ENCODE measurements around the gene DEXI.

Gene DEXI

GRCh38 chr16:10919003-10919351 is 23.3 kb downstream of the DEXI start:
- POLR2A ChIA-PET = interaction anchor here (0.5 to 0.9 kb wide), 2 partner anchors 149 to 175 kb away, joined by 3 read pairs; partner anchors contain the start of gene NUBP1
- Histone ChIP-seq H3K4me3 (ENCODE audit: low read depth, low read length) (no peak overlapping the region), H3K4me1 (ENCODE audit: control insufficient read depth, insufficient read depth, low read length) (no peaks in the 10 kb centered on the region), H3K27ac (ENCODE audit: extremely low read depth, low read depth, low read length) (no peak overlapping the region), H3K36me3 (ENCODE audit: control insufficient read depth in 2 of 2, insufficient read depth in 1 of 2, low read length in 2 of 2) (no peaks in the 10 kb centered on the region), H3K9me3 (ENCODE audit: control insufficient read depth, insufficient read depth, low read depth, low read length) (no peaks in the 10 kb centered on the region)
- TF ChIP-seq ZNF24 (tag by site-specific recombination; IDR thresholded peaks at IDR 0.05) (no peak), ZNF274 (IDR thresholded peaks at IDR 0.05; ENCODE audit: low read length) (no peak), ZNF274 (tag by site-specific recombination; IDR thresholded peaks at IDR 0.05; ENCODE audit: borderline replicate concordance) (no peak), YY2 (tag by site-specific recombination; IDR thresholded peaks at IDR 0.05) (no peak), ZNF514 (tag by site-specific recombination; IDR thresholded peaks at IDR 0.05) (no peak), ZNF157 (tag by site-specific recombination; IDR thresholded peaks at IDR 0.05) (no peak), ZNF174 (tag by site-specific recombination; IDR thresholded peaks at IDR 0.05) (no peak), ZBTB17 (tag by site-specific recombination; IDR thresholded peaks at IDR 0.05) (peak; percentile 79)
- TF ChIP-seq, protein P1, sequence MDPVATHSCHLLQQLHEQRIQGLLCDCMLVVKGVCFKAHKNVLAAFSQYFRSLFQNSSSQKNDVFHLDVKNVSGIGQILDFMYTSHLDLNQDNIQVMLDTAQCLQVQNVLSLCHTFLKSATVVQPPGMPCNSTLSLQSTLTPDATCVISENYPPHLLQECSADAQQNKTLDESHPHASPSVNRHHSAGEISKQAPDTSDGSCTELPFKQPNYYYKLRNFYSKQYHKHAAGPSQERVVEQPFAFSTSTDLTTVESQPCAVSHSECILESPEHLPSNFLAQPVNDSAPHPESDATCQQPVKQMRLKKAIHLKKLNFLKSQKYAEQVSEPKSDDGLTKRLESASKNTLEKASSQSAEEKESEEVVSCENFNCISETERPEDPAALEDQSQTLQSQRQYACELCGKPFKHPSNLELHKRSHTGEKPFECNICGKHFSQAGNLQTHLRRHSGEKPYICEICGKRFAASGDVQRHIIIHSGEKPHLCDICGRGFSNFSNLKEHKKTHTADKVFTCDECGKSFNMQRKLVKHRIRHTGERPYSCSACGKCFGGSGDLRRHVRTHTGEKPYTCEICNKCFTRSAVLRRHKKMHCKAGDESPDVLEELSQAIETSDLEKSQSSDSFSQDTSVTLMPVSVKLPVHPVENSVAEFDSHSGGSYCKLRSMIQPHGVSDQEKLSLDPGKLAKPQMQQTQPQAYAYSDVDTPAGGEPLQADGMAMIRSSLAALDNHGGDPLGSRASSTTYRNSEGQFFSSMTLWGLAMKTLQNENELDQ (tag by site-specific recombination; IDR thresholded peaks at IDR 0.05; ENCODE audit: low read depth) = no peak
- CTCF ChIA-PET = interaction anchor here (0.6 to 3.1 kb wide), 18 partner anchors 10 to 1662 kb away, joined by 3 to 22 read pairs (median 4); no protein-coding TSS in a partner anchor

DNA sequence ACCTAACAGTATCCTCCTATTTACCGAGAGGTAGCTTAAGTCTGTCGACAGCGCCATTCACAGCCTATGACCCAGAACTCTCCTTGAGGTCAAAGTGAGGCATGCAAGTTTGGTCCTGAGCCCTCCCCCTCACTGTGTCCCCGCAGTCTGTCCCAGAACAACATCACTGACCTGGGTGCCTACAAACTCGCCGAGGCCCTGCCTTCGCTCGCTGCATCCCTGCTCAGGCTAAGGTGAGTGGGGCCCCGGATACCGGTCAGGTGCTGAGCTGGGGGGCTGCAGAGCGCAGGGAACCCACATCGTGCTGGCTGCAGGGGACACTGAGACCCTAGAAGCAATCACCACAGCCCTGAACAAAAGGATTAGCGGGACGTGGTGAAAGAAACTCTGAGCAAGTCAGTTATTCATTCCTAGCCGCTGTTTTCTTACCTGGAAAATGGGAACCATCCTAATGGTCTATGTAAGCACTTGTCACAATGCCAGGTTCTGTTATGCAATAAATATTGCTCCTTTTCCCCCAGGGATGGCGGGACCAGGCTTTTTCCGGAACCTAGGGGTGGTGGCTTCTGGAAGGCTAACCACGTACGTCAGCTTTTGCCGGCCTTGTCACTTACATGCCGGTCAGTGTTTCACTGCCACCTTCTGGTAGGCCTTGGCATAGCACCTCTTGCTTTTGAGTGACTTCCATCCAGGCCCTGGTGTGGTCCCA is 23.8 kb downstream of the DEXI start:
- H3K27ac ChIP-seq (ENCODE audit: extremely low read depth, low read depth, low read length) = no peak overlapping the region
- H3K36me3 ChIP-seq (ENCODE audit: control insufficient read depth in 2 of 2, insufficient read depth in 1 of 2, low read length in 2 of 2) = no peaks in the 10 kb centered on the region
- no peaks in the 10 kb centered on the region for H3K9me3 ChIP-seq (ENCODE audit: control insufficient read depth, insufficient read depth, low read depth, low read length)
- H3K4me1 ChIP-seq (ENCODE audit: control insufficient read depth, insufficient read depth, low read length) = no peaks in the 10 kb centered on the region
- CTCF ChIA-PET = interaction anchor here (0.5 to 3.1 kb wide), 25 partner anchors 9 to 1663 kb away, joined by 3 to 22 read pairs (median 3); no protein-coding TSS in a partner anchor
- H3K4me3 ChIP-seq (ENCODE audit: low read depth, low read length) = no peak overlapping the region
- POLR2A ChIA-PET = interaction anchor here (0.5 to 0.9 kb wide), 2 partner anchors 148 to 175 kb away, joined by 3 read pairs; partner anchors contain the start of gene NUBP1
- TF ChIP-seq ZNF514 (tag by site-specific recombination; IDR thresholded peaks at IDR 0.05) = no peak
- no peak for TF ChIP-seq ZBTB48 (tag by site-specific recombination; IDR thresholded peaks at IDR 0.05)
- TF ChIP-seq ZNF660 (tag by site-specific recombination; IDR thresholded peaks at IDR 0.05) = peak; percentile 54; the same call in 1 of the 2 replicates
- TF ChIP-seq ZNF837 (tag by site-specific recombination; IDR thresholded peaks at IDR 0.05) = no peak
- TF ChIP-seq, protein P2, sequence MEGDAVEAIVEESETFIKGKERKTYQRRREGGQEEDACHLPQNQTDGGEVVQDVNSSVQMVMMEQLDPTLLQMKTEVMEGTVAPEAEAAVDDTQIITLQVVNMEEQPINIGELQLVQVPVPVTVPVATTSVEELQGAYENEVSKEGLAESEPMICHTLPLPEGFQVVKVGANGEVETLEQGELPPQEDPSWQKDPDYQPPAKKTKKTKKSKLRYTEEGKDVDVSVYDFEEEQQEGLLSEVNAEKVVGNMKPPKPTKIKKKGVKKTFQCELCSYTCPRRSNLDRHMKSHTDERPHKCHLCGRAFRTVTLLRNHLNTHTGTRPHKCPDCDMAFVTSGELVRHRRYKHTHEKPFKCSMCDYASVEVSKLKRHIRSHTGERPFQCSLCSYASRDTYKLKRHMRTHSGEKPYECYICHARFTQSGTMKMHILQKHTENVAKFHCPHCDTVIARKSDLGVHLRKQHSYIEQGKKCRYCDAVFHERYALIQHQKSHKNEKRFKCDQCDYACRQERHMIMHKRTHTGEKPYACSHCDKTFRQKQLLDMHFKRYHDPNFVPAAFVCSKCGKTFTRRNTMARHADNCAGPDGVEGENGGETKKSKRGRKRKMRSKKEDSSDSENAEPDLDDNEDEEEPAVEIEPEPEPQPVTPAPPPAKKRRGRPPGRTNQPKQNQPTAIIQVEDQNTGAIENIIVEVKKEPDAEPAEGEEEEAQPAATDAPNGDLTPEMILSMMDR (tag by site-specific recombination; IDR thresholded peaks at IDR 0.05) = peak; percentile 67; the same call in 1 of the 2 replicates
- TF ChIP-seq ZNF585B (tag by site-specific recombination; IDR thresholded peaks at IDR 0.05) = no peak
- TF ChIP-seq KLF10 (tag by site-specific recombination; IDR thresholded peaks at IDR 0.05) = no peak
- no peak for TF ChIP-seq BCL11A (tag by site-specific recombination; IDR thresholded peaks at IDR 0.05; ENCODE audit: low read depth)
- no peak for TF ChIP-seq ZNF501 (tag by site-specific recombination; IDR thresholded peaks at IDR 0.05)
- no peak for TF ChIP-seq ZFHX2 (tag by site-specific recombination; conservative IDR thresholded peaks at IDR 0.05)
- TF ChIP-seq GLIS1 (tag by site-specific recombination; IDR thresholded peaks at IDR 0.05) = no peak
- TF ChIP-seq ZNF335 (tag by site-specific recombination; conservative IDR thresholded peaks at IDR 0.05) = no peak
- TF ChIP-seq ZSCAN30 (tag by site-specific recombination; IDR thresholded peaks at IDR 0.05) = peak; percentile 46; the same call in 1 of the 2 replicates
- no peak for TF ChIP-seq ZNF48 (tag by site-specific recombination; IDR thresholded peaks at IDR 0.05)
- TF ChIP-seq, protein P3, sequence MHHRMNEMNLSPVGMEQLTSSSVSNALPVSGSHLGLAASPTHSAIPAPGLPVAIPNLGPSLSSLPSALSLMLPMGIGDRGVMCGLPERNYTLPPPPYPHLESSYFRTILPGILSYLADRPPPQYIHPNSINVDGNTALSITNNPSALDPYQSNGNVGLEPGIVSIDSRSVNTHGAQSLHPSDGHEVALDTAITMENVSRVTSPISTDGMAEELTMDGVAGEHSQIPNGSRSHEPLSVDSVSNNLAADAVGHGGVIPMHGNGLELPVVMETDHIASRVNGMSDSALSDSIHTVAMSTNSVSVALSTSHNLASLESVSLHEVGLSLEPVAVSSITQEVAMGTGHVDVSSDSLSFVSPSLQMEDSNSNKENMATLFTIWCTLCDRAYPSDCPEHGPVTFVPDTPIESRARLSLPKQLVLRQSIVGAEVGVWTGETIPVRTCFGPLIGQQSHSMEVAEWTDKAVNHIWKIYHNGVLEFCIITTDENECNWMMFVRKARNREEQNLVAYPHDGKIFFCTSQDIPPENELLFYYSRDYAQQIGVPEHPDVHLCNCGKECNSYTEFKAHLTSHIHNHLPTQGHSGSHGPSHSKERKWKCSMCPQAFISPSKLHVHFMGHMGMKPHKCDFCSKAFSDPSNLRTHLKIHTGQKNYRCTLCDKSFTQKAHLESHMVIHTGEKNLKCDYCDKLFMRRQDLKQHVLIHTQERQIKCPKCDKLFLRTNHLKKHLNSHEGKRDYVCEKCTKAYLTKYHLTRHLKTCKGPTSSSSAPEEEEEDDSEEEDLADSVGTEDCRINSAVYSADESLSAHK (tag by site-specific recombination; IDR thresholded peaks at IDR 0.05) = no peak
- TF ChIP-seq ZNF223 (tag by site-specific recombination; IDR thresholded peaks at IDR 0.05) = no peak
- TF ChIP-seq ZNF692 (tag by site-specific recombination; IDR thresholded peaks at IDR 0.05) = peak; percentile 28; the same call in 1 of the 2 replicates
- TF ChIP-seq ZNF561 (tag by site-specific recombination; IDR thresholded peaks at IDR 0.05; ENCODE audit: borderline replicate concordance) = no peak
- TF ChIP-seq IKZF3 (tag by site-specific recombination; IDR thresholded peaks at IDR 0.05) = peak; percentile 43; the same call in 1 of the 2 replicates
- TF ChIP-seq ZNF548 (tag by site-specific recombination; IDR thresholded peaks at IDR 0.05) = no peak

Measured in HEK293 (cell line).